Uterus (tissue), 2 donors: ENCODE results near the gene GYG2.

ENCODE experiments used
- POLR2A ChIP-seq, 2 donors: fragments of 450-650 bp; IDR thresholded peaks; one replicate each; pipeline ENCODE4 v1.6.1; 2016; ENCODE audit warnings: antibody characterized with exemption in 2 of 2, mild to moderate bottlenecking in 1 of 2, moderate library complexity in 1 of 2
- TF ChIP-seq, protein P1 (sequence below), 4 experiments: fragments of 200-600 bp in 2 of 4; fragments of 450-650 bp in 2 of 4; sonication (generic) in 2 of 4; IDR thresholded peaks; one replicate each; pipeline ENCODE4 v1.5.1; 2016 to 2019; ENCODE audit warnings: antibody characterized with exemption in 4 of 4, mild to moderate bottlenecking in 2 of 4, moderate library complexity in 1 of 4

DNA sequence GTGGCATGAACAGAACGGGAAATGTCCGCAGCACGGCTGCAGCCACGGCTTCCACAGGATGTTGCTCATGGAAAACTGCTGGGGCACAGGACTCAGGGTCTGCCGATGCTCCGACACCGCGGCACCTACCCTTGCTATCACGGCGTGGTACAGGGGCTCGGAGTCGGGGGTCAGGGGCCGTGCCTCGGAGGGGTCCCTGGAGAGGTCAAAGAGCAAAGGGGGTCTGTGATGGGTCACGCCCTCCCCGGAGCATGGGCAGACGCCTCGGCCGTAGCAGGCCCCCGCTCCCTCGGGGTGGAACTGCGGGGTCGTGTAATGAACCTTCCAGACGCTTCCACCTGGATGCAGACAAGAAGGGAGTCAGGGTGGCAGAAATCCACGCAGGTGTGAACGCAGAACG, 78.6 kb downstream of the GYG2 start:
- TF ChIP-seq POLR2A (IDR thresholded peaks at IDR 0.05): no peak
- TF ChIP-seq, protein P1, sequence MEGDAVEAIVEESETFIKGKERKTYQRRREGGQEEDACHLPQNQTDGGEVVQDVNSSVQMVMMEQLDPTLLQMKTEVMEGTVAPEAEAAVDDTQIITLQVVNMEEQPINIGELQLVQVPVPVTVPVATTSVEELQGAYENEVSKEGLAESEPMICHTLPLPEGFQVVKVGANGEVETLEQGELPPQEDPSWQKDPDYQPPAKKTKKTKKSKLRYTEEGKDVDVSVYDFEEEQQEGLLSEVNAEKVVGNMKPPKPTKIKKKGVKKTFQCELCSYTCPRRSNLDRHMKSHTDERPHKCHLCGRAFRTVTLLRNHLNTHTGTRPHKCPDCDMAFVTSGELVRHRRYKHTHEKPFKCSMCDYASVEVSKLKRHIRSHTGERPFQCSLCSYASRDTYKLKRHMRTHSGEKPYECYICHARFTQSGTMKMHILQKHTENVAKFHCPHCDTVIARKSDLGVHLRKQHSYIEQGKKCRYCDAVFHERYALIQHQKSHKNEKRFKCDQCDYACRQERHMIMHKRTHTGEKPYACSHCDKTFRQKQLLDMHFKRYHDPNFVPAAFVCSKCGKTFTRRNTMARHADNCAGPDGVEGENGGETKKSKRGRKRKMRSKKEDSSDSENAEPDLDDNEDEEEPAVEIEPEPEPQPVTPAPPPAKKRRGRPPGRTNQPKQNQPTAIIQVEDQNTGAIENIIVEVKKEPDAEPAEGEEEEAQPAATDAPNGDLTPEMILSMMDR (IDR thresholded peaks at IDR 0.05): no peak
